Natural killer cell (primary cell): ENCODE results near the gene OBSCN. TPM values are rescaled to one million over a fixed set of nuclear protein-coding genes. Genes with fewer than 3 reads are reported as not detected.

Experiments used
- ATAC-seq, 3 donors: fragments of 150-1000 bp in 2 of 3; fragments of 200-7000 bp in 1 of 3; cut with Tn5 transposase; 1 replicate in 1 of 3; 2 replicates in 2 of 3; pipeline ENCODE4 v1.10.0; 2021; ENCODE audit warnings: mild to moderate bottlenecking in 2 of 3, moderate library complexity in 2 of 3
- DNase-seq, 2 donors: peaks; one replicate each; pipeline versions ENCODE4 v3.0.0 to v3.0.0-alpha.2; 2013 to 2021; ENCODE audit warnings: mixed read lengths in 1 of 2
- H3K27ac ChIP-seq: one replicate; pipeline ENCODE4 v1.5.1; 2013; ENCODE audit warnings: mild to moderate bottlenecking, low read length
- H3K27me3 ChIP-seq: one replicate; pipeline ENCODE4 v1.6.1; 2013; ENCODE audit warnings: low read length; ENCODE audit not compliant: control insufficient read depth, insufficient read depth
- H3K36me3 ChIP-seq: one replicate; pipeline ENCODE4 v1.6.1; 2013; ENCODE audit warnings: low read length; ENCODE audit not compliant: control insufficient read depth, insufficient read depth
- H3K4me1 ChIP-seq: one replicate; pipeline ENCODE4 v1.6.1; 2013; ENCODE audit warnings: low read length; ENCODE audit not compliant: control insufficient read depth, insufficient read depth
- H3K4me3 ChIP-seq: one replicate; pipeline ENCODE4 v1.5.1; 2013; ENCODE audit warnings: low read length
- H3K9me3 ChIP-seq: one replicate; pipeline ENCODE4 v1.6.1; 2013; ENCODE audit warnings: low read length; ENCODE audit not compliant: control insufficient read depth, insufficient read depth
- H3K27ac Mint-ChIP-seq, 2 donors: one replicate each; pipeline ENCODE4 v1.8.0; 2022; ENCODE audit warnings: mild to moderate bottlenecking in 2 of 2, mixed read lengths in 2 of 2, moderate library complexity in 1 of 2
- H3K27me3 Mint-ChIP-seq, 2 donors: one replicate each; pipeline ENCODE4 v1.8.0; 2022; ENCODE audit warnings: low read depth in 2 of 2, mixed read lengths in 2 of 2
- H3K36me3 Mint-ChIP-seq: one replicate; pipeline ENCODE4 v1.8.0; 2022; ENCODE audit warnings: mixed read lengths
- H3K4me1 Mint-ChIP-seq, 2 donors: one replicate each; pipeline ENCODE4 v1.8.0; 2022; ENCODE audit warnings: mixed read lengths in 2 of 2
- H3K4me3 Mint-ChIP-seq: one replicate; pipeline ENCODE4 v1.8.0; 2022; ENCODE audit warnings: mild to moderate bottlenecking, moderate library complexity, mixed read lengths
- H3K9me3 Mint-ChIP-seq, 2 donors: one replicate each; pipeline ENCODE4 v1.8.0; 2022; ENCODE audit warnings: mixed read lengths in 2 of 2
- WGBS: methylation state at CpG from one replicate; pipeline ENCODE4 v1.1.7; 2013; ENCODE audit warnings: missing lambda C conversion rate; ENCODE audit not compliant: insufficient coverage; 5-methylcytosine and 5-hydroxymethylcytosine counted together
- intact Hi-C: fragments of 100-400 bp; cut with micrococcal nuclease; formaldehyde crosslinking; loops from one replicate; pipeline ENCODE4 v1.14.2; 2022
- total RNA-seq, 4 donors: library from RNA; stranded (reverse); fragments of 120-200 nt in 1 of 4; gene quantifications; one replicate each; pipeline versions ENCODE4 v1.2.3 to v1.2.4, GENCODE V29; 2013 to 2022
- TF ChIP-seq, protein P1 (sequence below): fragments of 200-600 bp; IDR thresholded peaks from one replicate; pipeline ENCODE4 v1.8.0; 2022; ENCODE audit warnings: antibody characterized with exemption

The OBSCN gene
- total RNA-seq, 3 donors from 2014 or later (not counting 1 experiment from before 2014, with no cell fraction given): 9.6 to 30.0 (median 14.3) TPM

GRCh38 chr1:228339059-228339704 lies 131.3 kb downstream of the OBSCN start:
- intact Hi-C loops: no loop called here
- no peaks in the 10 kb centered on the region for H3K27me3 Mint-ChIP-seq
- DNase-seq (peak in 1 of 2 donors; percentile 12), ATAC-seq (peak in 1 of 3 donors; percentile 11)
- WGBS: 89% methylated on average over 9 of the region's 9 CpGs
- H3K9me3 Mint-ChIP-seq: no peaks in the 10 kb centered on the region
- H3K27ac ChIP-seq: no peak overlapping the region
- H3K9me3 ChIP-seq: no peaks in the 10 kb centered on the region
- no peak overlapping the region for H3K4me3 Mint-ChIP-seq
- no peaks in the 10 kb centered on the region for H3K27me3 ChIP-seq
- no peaks in the 10 kb centered on the region for H3K4me1 Mint-ChIP-seq
- H3K36me3 Mint-ChIP-seq: no peaks in the 10 kb centered on the region
- no peaks in the 10 kb centered on the region for H3K36me3 ChIP-seq
- no peaks in the 10 kb centered on the region for H3K4me1 ChIP-seq
- no peak overlapping the region for H3K27ac Mint-ChIP-seq
- H3K4me3 ChIP-seq: no peak overlapping the region
- TF ChIP-seq, protein P1, sequence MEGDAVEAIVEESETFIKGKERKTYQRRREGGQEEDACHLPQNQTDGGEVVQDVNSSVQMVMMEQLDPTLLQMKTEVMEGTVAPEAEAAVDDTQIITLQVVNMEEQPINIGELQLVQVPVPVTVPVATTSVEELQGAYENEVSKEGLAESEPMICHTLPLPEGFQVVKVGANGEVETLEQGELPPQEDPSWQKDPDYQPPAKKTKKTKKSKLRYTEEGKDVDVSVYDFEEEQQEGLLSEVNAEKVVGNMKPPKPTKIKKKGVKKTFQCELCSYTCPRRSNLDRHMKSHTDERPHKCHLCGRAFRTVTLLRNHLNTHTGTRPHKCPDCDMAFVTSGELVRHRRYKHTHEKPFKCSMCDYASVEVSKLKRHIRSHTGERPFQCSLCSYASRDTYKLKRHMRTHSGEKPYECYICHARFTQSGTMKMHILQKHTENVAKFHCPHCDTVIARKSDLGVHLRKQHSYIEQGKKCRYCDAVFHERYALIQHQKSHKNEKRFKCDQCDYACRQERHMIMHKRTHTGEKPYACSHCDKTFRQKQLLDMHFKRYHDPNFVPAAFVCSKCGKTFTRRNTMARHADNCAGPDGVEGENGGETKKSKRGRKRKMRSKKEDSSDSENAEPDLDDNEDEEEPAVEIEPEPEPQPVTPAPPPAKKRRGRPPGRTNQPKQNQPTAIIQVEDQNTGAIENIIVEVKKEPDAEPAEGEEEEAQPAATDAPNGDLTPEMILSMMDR: no peak

GRCh38 chr1:228339766-228340685 lies 132.2 kb downstream of the OBSCN start:
- no peaks in the 10 kb centered on the region for H3K9me3 Mint-ChIP-seq
- no peak overlapping the region for H3K4me3 Mint-ChIP-seq
- H3K36me3 ChIP-seq: no peaks in the 10 kb centered on the region
- TF ChIP-seq, protein P1: no peak
- DNase-seq (peak in 1 of 2 donors; percentile 13), ATAC-seq (no peak)
- intact Hi-C loops: no loop called here
- no peak overlapping the region for H3K4me3 ChIP-seq
- H3K4me1 ChIP-seq: no peaks in the 10 kb centered on the region
- no peak overlapping the region for H3K27ac ChIP-seq
- H3K9me3 ChIP-seq: peaks cover 6% of the 10 kb centered on the region
- H3K27me3 Mint-ChIP-seq: no peaks in the 10 kb centered on the region
- no peak overlapping the region for H3K27ac Mint-ChIP-seq
- H3K27me3 ChIP-seq: no peaks in the 10 kb centered on the region
- no peaks in the 10 kb centered on the region for H3K4me1 Mint-ChIP-seq
- H3K36me3 Mint-ChIP-seq: no peaks in the 10 kb centered on the region
- WGBS: 77% methylated on average over 24 of the region's 24 CpGs

- Mint-ChIP-seq H3K4me1 (no peaks in the 10 kb centered on the region), H3K27me3 (no peaks in the 10 kb centered on the region), H3K27ac (no peak overlapping the region), H3K4me3 (no peak overlapping the region), H3K9me3 (no peaks in the 10 kb centered on the region), H3K36me3 (no peaks in the 10 kb centered on the region)
- Histone ChIP-seq H3K4me1 (no peaks in the 10 kb centered on the region), H3K27ac (no peak overlapping the region), H3K36me3 (no peaks in the 10 kb centered on the region), H3K9me3 (peaks cover 6% of the 10 kb centered on the region), H3K27me3 (no peaks in the 10 kb centered on the region), H3K4me3 (no peak overlapping the region)
- TF ChIP-seq, protein P1: no peak
- DNase-seq (peak in 1 of 2 donors; percentile 12), ATAC-seq (no peak)
- WGBS: 91% methylated on average over 39 of the region's 39 CpGs
- intact Hi-C loops: no loop called here
Measured at GRCh38 chr1:228340686-228341449, 133.0 kb downstream of the OBSCN start.
